IMR-90 (cell line): Measurements from ENCODE around the gene LGALS12. TPM values are rescaled to one million over a fixed set of nuclear protein-coding genes. Genes with fewer than 3 reads are reported as not detected.

Experiments used
- ATAC-seq: fragments of 200-7000 bp; cut with Tn5 transposase; 2 replicates; pipeline ENCODE4 v1.9.1; 2020; ENCODE audit warnings: low read depth, mild to moderate bottlenecking, moderate library complexity
- BruUV-seq: library from RNA; stranded (reverse); fragments of 400-500 nt; replicated peaks from 2 replicates; lab custom pipeline; 2021; lab: Mats Ljungman, UMichigan
- CTCF ChIA-PET: fragments of 300-600 bp; formaldehyde crosslinking; extraction: SDS; loops from one replicate; lab custom pipeline; 2021; ENCODE audit warnings: antibody characterized with exemption; lab: Yijun Ruan, JAX
- POLR2A ChIA-PET: fragments of 300-600 bp; sonication (Branson Sonifier 250); formaldehyde crosslinking; loops from one replicate; lab custom pipeline; 2022; ENCODE audit warnings: antibody characterized with exemption; ENCODE audit not compliant: unreplicated experiment; lab: Charles Lee
- DNase-seq: peaks from one replicate; pipeline ENCODE4 v3.0.0; 2013
- H2AFZ ChIP-seq: replicated peaks from 2 replicates; pipeline ENCODE3; 2013; ENCODE audit warnings: low read length, mild to moderate bottlenecking; ENCODE audit not compliant: poor library complexity
- H2AK5ac ChIP-seq: 2 replicates; pipeline ENCODE4 v1.6.1; 2013; ENCODE audit warnings: low read depth, low read length, inconsistent platforms
- H2AK9ac ChIP-seq: replicated peaks from 2 replicates; pipeline ENCODE3; 2013; ENCODE audit warnings: mild to moderate bottlenecking, low read depth, low read length, moderate library complexity; ENCODE audit not compliant: poor library complexity
- H2BK120ac ChIP-seq: 2 replicates; pipeline ENCODE4 v1.6.1; 2013; ENCODE audit warnings: low read depth, low read length, inconsistent platforms
- H2BK15ac ChIP-seq: 3 replicates; pipeline ENCODE4 v1.6.1; 2013; ENCODE audit warnings: low read depth, low read length, inconsistent platforms
- H2BK20ac ChIP-seq: 2 replicates; pipeline ENCODE4 v1.6.1; 2013; ENCODE audit warnings: low read depth, mild to moderate bottlenecking, inconsistent platforms, low read length, moderate library complexity
- H2BK5ac ChIP-seq: 2 replicates; pipeline ENCODE4 v1.6.1; 2013; ENCODE audit warnings: mild to moderate bottlenecking, low read depth, low read length, inconsistent platforms; ENCODE audit not compliant: poor library complexity, severe bottlenecking
- H3K14ac ChIP-seq: replicated peaks from 2 replicates; pipeline ENCODE4 v1.6.1; 2013; ENCODE audit warnings: low read depth, low read length, inconsistent platforms
- H3K18ac ChIP-seq: 2 replicates; pipeline ENCODE4 v1.6.1; 2013; ENCODE audit warnings: low read depth, low read length, control low read depth
- H3K23ac ChIP-seq: 2 replicates; pipeline ENCODE4 v1.6.1; 2013; ENCODE audit warnings: low read depth, low read length, inconsistent platforms
- H3K27ac ChIP-seq: 2 replicates; pipeline ENCODE4 v1.5.1; 2013; ENCODE audit warnings: mild to moderate bottlenecking, control low read depth, low read length; ENCODE audit not compliant: insufficient read depth
- H3K27me3 ChIP-seq: 2 replicates; pipeline ENCODE4 v1.6.1; 2013; ENCODE audit warnings: low read length; ENCODE audit not compliant: control insufficient read depth, insufficient read depth
- H3K36me3 ChIP-seq: 2 replicates; pipeline ENCODE4 v1.6.1; 2013; ENCODE audit warnings: low read length, mixed read lengths; ENCODE audit not compliant: control insufficient read depth, insufficient read depth
- H3K4ac ChIP-seq: 2 replicates; pipeline ENCODE4 v1.6.1; 2013; ENCODE audit warnings: low read depth, low read length, inconsistent platforms
- H3K4me1 ChIP-seq: 2 replicates; pipeline ENCODE4 v1.6.1; 2013; ENCODE audit warnings: low read length, mixed read lengths; ENCODE audit not compliant: control insufficient read depth, insufficient read depth
- H3K4me2 ChIP-seq: 2 replicates; pipeline ENCODE4 v1.6.1; 2013; ENCODE audit warnings: low read depth, mild to moderate bottlenecking, control low read depth, low read length, moderate library complexity
- H3K4me3 ChIP-seq: 2 replicates; pipeline ENCODE4 v1.5.1; 2013; ENCODE audit warnings: low read depth, mild to moderate bottlenecking, control low read depth, low read length, moderate library complexity; ENCODE audit not compliant: insufficient read depth
- H3K56ac ChIP-seq: 2 replicates; pipeline ENCODE4 v1.6.1; 2013; ENCODE audit warnings: low read length, inconsistent platforms; ENCODE audit not compliant: insufficient read depth; ENCODE audit errors: extremely low read depth
- H3K79me1 ChIP-seq, 2 experiments: 2 replicates each; pipeline ENCODE4 v1.6.1; 2013; ENCODE audit warnings: low read length in 2 of 2, inconsistent platforms in 1 of 2, low read depth in 1 of 2
- H3K9ac ChIP-seq: 2 replicates; pipeline ENCODE4 v1.6.1; 2013; ENCODE audit warnings: low read depth, low read length, control low read depth
- H3K9me1 ChIP-seq: 2 replicates; pipeline ENCODE4 v1.6.1; 2013; ENCODE audit warnings: low read length, inconsistent platforms; ENCODE audit not compliant: insufficient read depth
- H3K9me3 ChIP-seq: 2 replicates; pipeline ENCODE4 v1.6.1; 2013; ENCODE audit warnings: low read length; ENCODE audit not compliant: control insufficient read depth, insufficient read depth
- H4K20me1 ChIP-seq: 2 replicates; pipeline ENCODE4 v1.6.1; 2013; ENCODE audit warnings: low read length, inconsistent platforms; ENCODE audit not compliant: insufficient read depth
- H4K5ac ChIP-seq: 2 replicates; pipeline ENCODE4 v1.6.1; 2013; ENCODE audit warnings: mild to moderate bottlenecking, low read depth, low read length, control low read depth
- H4K8ac ChIP-seq, 2 experiments: 2 replicates each; pipeline ENCODE4 v1.6.1; 2013; ENCODE audit warnings: low read depth in 2 of 2, low read length in 2 of 2, control low read depth in 1 of 2, inconsistent platforms in 1 of 2
- H4K91ac ChIP-seq: 2 replicates; pipeline ENCODE4 v1.6.1; 2013; ENCODE audit warnings: low read depth, low read length, inconsistent platforms; ENCODE audit not compliant: insufficient read depth
- CHD1 ChIP-seq: IDR thresholded peaks from 2 replicates; pipeline ENCODE4 v1.6.1; 2012; ENCODE audit warnings: low read depth, low read length, improper control_type of control experiment
- FOS ChIP-seq: fragments of 150-350 bp; IDR thresholded peaks from 2 replicates; pipeline ENCODE4 v1.6.1; 2016; ENCODE audit warnings: low read depth, low read length
- MXI1 ChIP-seq: IDR thresholded peaks from 2 replicates; pipeline ENCODE4 v1.6.1; 2012; ENCODE audit warnings: low read depth, mild to moderate bottlenecking, low read length, moderate library complexity, borderline replicate concordance
- RCOR1 ChIP-seq: IDR thresholded peaks from 2 replicates; pipeline ENCODE4 v1.6.1; 2012; ENCODE audit warnings: mild to moderate bottlenecking, low read length, improper control_type of control experiment; ENCODE audit not compliant: insufficient replicate concordance
- SMC3 ChIP-seq: fragments of 150-350 bp; IDR thresholded peaks from 2 replicates; pipeline ENCODE4 v1.6.1; 2016; ENCODE audit warnings: low read depth, mild to moderate bottlenecking, antibody characterized with exemption, low read length, moderate library complexity
- WGBS, 2 experiments: methylation state at CpG; one replicate each; pipeline versions ENCODE4 v1.1.5 to v1.1.7; 2013; ENCODE audit warnings: missing lambda C conversion rate in 2 of 2; ENCODE audit not compliant: insufficient read length in 1 of 2; ENCODE audit errors: extremely low coverage in 2 of 2; 5-methylcytosine and 5-hydroxymethylcytosine counted together
- dilution Hi-C: fragments of 300-500 bp; cut with HindIII; formaldehyde crosslinking; loops from one replicate; pipeline ENCODE4 v1.14.3; 2018; ENCODE audit warnings: low sequenced_read_pairs; ENCODE audit not compliant: unreplicated experiment
- in situ Hi-C: fragments of 300-500 bp; cut with MboI; formaldehyde crosslinking; loops from 3 replicates; pipeline ENCODE4 v1.14.3; 2019; ENCODE audit warnings: low sequenced_read_pairs, inconsistent platforms, mixed read lengths
- intact Hi-C: fragments of 100-400 bp; cut with micrococcal nuclease; formaldehyde crosslinking; loops from 2 replicates; pipeline ENCODE4 v1.10.0; 2022
- polyA plus RNA-seq, 3 experiments: library from polyadenylated mRNA; depleted of rRNA; stranded (reverse); fragments of >200 nt; gene quantifications; 2 replicates each; pipeline ENCODE4 v1.2.3, GENCODE V29; 2012; ENCODE audit warnings: low replicate concordance in 1 of 3
- total RNA-seq: library from RNA; depleted of rRNA; stranded (reverse); fragments of >200 nt; gene quantifications from 2 replicates; pipeline ENCODE4 v1.2.3, GENCODE V29; 2012
- TF ChIP-seq, protein P1 (sequence below): fragments of 150-350 bp; IDR thresholded peaks from 2 replicates; pipeline ENCODE4 v1.6.1; 2017; ENCODE audit warnings: mild to moderate bottlenecking, antibody characterized with exemption, low read length, low read depth

Gene LGALS12
- total and polyA plus RNA-seq, 2 of the 4 experiments (the other 2 are of a cell fraction), result not detected

- H2AK5ac ChIP-seq, result no peak overlapping the region
- H2AFZ ChIP-seq, result no peak overlapping the region
- no peaks in the 10 kb centered on the region for H4K20me1 ChIP-seq
- no peak overlapping the region for H3K4me3 ChIP-seq
- H3K56ac ChIP-seq, result no peak overlapping the region
- H4K91ac ChIP-seq, result no peak overlapping the region
- in situ Hi-C loops, result no loop called here
- H3K27me3 ChIP-seq, result peaks cover 2% of the 10 kb centered on the region; the same call in 1 of the 2 replicates
- no peak overlapping the region for H3K9ac ChIP-seq
- no peak overlapping the region for H3K4me2 ChIP-seq
- no CpG with 5 or more reads among the region's 1 CpG for WGBS, 2 experiments
- H3K79me1 ChIP-seq, result no peaks in the 10 kb centered on the region
- no peak overlapping the region for H3K18ac ChIP-seq
- H3K4ac ChIP-seq, result no peak overlapping the region
- POLR2A ChIA-PET, result no interaction called here
- no peak overlapping the region for H2AK9ac ChIP-seq
- no peak overlapping the region for H3K23ac ChIP-seq
- no peak overlapping the region for H2BK5ac ChIP-seq
- H3K36me3 ChIP-seq, result no peaks in the 10 kb centered on the region
- intact Hi-C loops, result no loop called here
- H3K4me1 ChIP-seq, result no peaks in the 10 kb centered on the region
- no peak overlapping the region for H2BK120ac ChIP-seq
- DNase-seq (no peak), ATAC-seq (no peak)
- no peaks in the 10 kb centered on the region for H3K9me1 ChIP-seq
- H4K5ac ChIP-seq, result no peak overlapping the region
- H4K8ac ChIP-seq, result no peak overlapping the region
- no peak for TF ChIP-seq MXI1
- no peak for TF ChIP-seq FOS
- TF ChIP-seq CHD1, result no peak
- TF ChIP-seq RCOR1, result no peak
- no peak for TF ChIP-seq SMC3
- TF ChIP-seq, protein P1, sequence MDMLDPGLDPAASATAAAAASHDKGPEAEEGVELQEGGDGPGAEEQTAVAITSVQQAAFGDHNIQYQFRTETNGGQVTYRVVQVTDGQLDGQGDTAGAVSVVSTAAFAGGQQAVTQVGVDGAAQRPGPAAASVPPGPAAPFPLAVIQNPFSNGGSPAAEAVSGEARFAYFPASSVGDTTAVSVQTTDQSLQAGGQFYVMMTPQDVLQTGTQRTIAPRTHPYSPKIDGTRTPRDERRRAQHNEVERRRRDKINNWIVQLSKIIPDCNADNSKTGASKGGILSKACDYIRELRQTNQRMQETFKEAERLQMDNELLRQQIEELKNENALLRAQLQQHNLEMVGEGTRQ, result no peak
- no peak overlapping the region for H2BK15ac ChIP-seq
- CTCF ChIA-PET, result no interaction called here
- H3K14ac ChIP-seq, result no peak overlapping the region
- dilution Hi-C loops, result no loop called here
- no peak overlapping the region for H3K27ac ChIP-seq
- H2BK20ac ChIP-seq, result no peak overlapping the region
- BruUV-seq, result no TSS peak
- H3K9me3 ChIP-seq, result peaks cover 7% of the 10 kb centered on the region
Observed at GRCh38 chr11:63504054-63504453, 1.8 kb upstream of the LGALS12 start.
